Forelimb muscle (tissue), 1 donor: ENCODE results near the gene PPP1R7. TPM values are rescaled to one million over a fixed set of nuclear protein-coding genes. Genes with fewer than 3 reads are reported as not detected.

Experiments used
- DNase-seq: peaks from one replicate; pipeline ENCODE4 v3.0.0-alpha.2; 2013; ENCODE audit warnings: low read depth
- polyA plus RNA-seq: library from polyadenylated mRNA; unstranded; fragments of 120-200 nt; gene quantifications from one replicate; pipeline ENCODE4 v1.2.1, GENCODE V29; 2013; ENCODE audit not compliant: insufficient read length

PPP1R7 gene
- polyA plus RNA-seq, 1 donor: 71.0 TPM

GRCh38 chr2:241228860-241229516, 78.7 kb downstream of the PPP1R7 start:
- DNase-seq: no peak

- DNase-seq: no peak
These were observed 79.5 kb downstream of the PPP1R7 start for GRCh38 chr2:241229563-241230401.

DNA sequence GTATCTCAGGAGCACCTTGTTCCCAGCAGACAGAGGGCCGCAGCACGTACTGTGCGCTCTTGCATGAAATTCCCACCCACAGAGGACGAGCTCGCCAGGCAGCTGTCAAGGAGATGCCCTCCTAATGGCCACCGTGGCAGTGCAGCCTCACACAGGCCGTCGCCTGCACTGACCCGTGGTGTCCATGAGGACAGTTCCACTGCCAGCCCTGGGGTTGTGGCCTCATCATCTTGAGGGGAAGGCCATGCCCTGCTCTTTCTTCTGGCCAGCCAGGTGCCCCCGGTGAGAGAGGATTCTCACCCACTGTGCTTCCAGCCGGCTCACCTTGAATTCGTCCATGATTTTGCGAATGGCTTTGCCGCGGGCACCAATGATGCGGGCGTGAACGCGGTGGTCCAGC, 80.2 kb downstream of the PPP1R7 start:
- no peak for DNase-seq

DNA sequence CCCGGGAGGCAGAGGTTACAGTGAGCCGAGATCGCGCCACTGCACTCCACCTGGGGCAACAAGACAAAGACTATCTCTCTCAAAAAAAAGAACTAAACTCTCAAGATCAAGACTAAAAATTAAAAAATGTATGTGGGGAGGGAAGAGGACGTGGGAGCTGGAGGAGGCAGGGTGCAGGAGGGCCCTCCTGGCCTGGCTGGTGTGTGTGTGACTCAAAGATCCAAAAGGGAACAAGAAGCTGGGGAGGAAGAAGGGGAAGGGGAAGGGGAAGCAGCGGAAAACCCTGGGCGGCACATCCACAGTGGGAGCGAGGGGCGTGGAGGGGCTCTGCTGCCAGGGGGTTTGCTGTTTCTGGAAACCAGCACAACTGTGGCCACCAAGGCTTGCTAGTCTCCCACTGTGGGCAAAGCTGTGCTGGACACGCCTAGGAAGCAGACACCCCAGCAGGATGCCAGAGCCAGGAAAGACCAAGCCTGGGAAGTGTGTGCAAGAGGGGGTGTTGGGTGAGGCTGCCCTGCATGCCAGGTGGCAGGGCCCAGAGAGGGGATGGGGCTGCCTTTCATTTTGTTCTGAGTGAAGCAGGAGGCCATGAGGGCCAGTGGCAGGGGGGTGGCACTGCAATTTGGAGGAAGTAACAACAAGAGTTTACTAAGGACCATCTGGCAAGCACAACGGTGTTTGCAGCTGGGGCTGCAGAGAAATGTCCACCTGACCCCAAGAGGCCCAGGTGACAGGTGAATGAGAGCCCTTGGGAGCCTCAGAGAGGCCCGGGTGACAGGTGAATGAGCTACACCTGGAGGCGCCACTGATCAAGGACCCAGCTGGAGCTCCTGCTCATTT, 82.7 kb downstream of the PPP1R7 start:
- DNase-seq: no peak

Other genes starting within 250 kb of the PPP1R7 start
- gene CROCC2, start 244.1 kb upstream of the PPP1R7 start, polyA plus RNA-seq: 0.20 TPM
- 3.6 TPM for gene SNED1, start 151.8 kb upstream of the PPP1R7 start, polyA plus RNA-seq
- gene MTERF4, start 48.2 kb upstream of the PPP1R7 start, polyA plus RNA-seq: 38.3 TPM
- 5.0 TPM for gene PASK, start 995 bp upstream of the PPP1R7 start, polyA plus RNA-seq
- 0.83 TPM for gene ANO7, start 38.2 kb downstream of the PPP1R7 start, polyA plus RNA-seq
- 339 TPM for gene HDLBP, start 165.2 kb downstream of the PPP1R7 start, polyA plus RNA-seq
- gene SEPTIN2, start 165.5 kb downstream of the PPP1R7 start, polyA plus RNA-seq: 275 TPM
- gene FARP2, start 205.8 kb downstream of the PPP1R7 start, polyA plus RNA-seq: 30.5 TPM